NOMO-1 treated with DMSO at 0.1 percent for 48 hours (cell line): Measurements from ENCODE around the gene GOLT1A.

Experiments
- DNase-seq: peaks from one replicate; lab custom pipeline; 2025; ENCODE audit not compliant: unreplicated experiment; lab: John Stamatoyannopoulos, UW

GOLT1A gene

GRCh38 chr1:204194080-204194479 lies 19.7 kb downstream of the GOLT1A start:
- DNase-seq: no peak

GRCh38 chr1:204192589-204193352 lies 21.0 kb downstream of the GOLT1A start:
- no peak for DNase-seq

- DNase-seq: no peak
Measured at GRCh38 chr1:204192046-204192445, 21.7 kb downstream of the GOLT1A start.

- no peak for DNase-seq
Measured at GRCh38 chr1:204191456-204191855, 22.3 kb downstream of the GOLT1A start.

GRCh38 chr1:204190212-204191211 lies 23.3 kb downstream of the GOLT1A start:
- peak; percentile 88 for DNase-seq

- no peak for DNase-seq
Measured at GRCh38 chr1:204188959-204189639, 24.7 kb downstream of the GOLT1A start.

- no peak for DNase-seq
Measured at GRCh38 chr1:204186597-204186996, 27.2 kb downstream of the GOLT1A start.

GRCh38 chr1:204181116-204181515 lies 32.7 kb downstream of the GOLT1A start:
- DNase-seq: no peak

- DNase-seq: no peak
Measured at GRCh38 chr1:204180133-204180532, 33.7 kb downstream of the GOLT1A start.

GRCh38 chr1:204178487-204179281 lies 35.1 kb downstream of the GOLT1A start:
- DNase-seq: no peak

- no peak for DNase-seq
Measured at GRCh38 chr1:204177133-204177532, 36.7 kb downstream of the GOLT1A start.

GRCh38 chr1:204176049-204176448 lies 37.7 kb downstream of the GOLT1A start:
- DNase-seq: no peak

GRCh38 chr1:204174958-204175357 lies 38.8 kb downstream of the GOLT1A start:
- DNase-seq: no peak

- no peak for DNase-seq
Measured at GRCh38 chr1:204172404-204173029, 41.3 kb downstream of the GOLT1A start.

GRCh38 chr1:204171751-204172178 lies 42.0 kb downstream of the GOLT1A start:
- peak; percentile 44 for DNase-seq

GRCh38 chr1:204170494-204171155 lies 43.2 kb downstream of the GOLT1A start:
- DNase-seq: no peak

GRCh38 chr1:204169858-204170257 lies 43.9 kb downstream of the GOLT1A start:
- no peak for DNase-seq

- no peak for DNase-seq
Measured at GRCh38 chr1:204167730-204168129, 46.1 kb downstream of the GOLT1A start.

GRCh38 chr1:204166219-204166618 lies 47.6 kb downstream of the GOLT1A start, which contains the start of gene REN:
Gene REN (minus strand): TSS chr1:204166337. CDS start chr1:204166293, 44 bp downstream.
- DNase-seq: no peak
